ENCODE measurements around the gene ZNF277. TPM values are rescaled to one million over a fixed set of nuclear protein-coding genes. Genes with fewer than 3 reads are reported as not detected.

The ZNF277 gene
- total RNA-seq, 2 experiments from 2014 or later, result 15.8 to 16.4 TPM

DNA sequence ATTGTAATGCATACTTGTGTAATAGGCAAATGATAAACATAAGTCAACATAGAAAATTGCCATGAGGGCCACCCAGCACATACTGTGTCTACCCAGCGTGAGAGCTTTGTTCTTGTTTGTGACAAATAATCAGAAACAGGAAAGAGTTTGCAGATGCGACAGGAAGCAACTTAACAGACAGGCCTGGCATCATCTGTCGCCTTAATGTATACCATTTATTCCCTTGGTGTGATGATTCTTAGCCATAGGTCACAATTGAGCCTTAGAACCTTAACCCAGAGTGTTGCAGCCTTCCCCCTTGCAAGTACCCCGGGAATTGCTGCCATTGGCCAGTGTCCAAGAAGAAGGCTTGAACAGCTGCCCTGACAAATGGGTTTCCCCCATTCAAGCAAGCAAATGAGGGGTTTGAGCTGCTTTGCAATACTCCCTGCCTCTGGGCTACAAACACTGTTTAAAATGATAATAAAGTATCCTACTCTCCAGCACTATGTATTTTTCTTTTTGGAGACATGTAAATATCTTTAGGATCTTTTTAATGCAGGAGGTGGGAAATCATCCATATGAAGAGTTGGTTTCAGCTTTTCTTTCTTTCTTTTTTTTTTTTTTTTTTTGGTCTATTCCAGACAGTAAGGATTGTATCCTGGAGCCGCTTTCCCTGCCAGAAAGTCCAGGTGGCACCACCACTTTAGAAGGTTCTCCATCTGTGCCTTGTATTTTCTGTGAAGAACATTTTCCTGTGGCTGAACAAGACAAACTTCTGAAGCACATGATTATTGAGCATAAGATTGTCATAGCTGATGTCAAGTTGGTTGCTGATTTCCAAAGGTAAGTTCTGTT lies 80.0 kb downstream of the ZNF277 start:
- CTCF ChIA-PET, result no interaction called here
- Mint-ChIP-seq H3K4me1 (peaks cover 7% of the 10 kb centered on the region), H3K27ac (no peak overlapping the region), H3K9me3 (ENCODE audit: low read depth) (no peaks in the 10 kb centered on the region), H3K27me3 (no peaks in the 10 kb centered on the region), H3K4me3 (no peak overlapping the region), H3K36me3 (peaks cover 3% of the 10 kb centered on the region)
- ATAC-seq (no peak), DNase-seq (no peak)

DNA sequence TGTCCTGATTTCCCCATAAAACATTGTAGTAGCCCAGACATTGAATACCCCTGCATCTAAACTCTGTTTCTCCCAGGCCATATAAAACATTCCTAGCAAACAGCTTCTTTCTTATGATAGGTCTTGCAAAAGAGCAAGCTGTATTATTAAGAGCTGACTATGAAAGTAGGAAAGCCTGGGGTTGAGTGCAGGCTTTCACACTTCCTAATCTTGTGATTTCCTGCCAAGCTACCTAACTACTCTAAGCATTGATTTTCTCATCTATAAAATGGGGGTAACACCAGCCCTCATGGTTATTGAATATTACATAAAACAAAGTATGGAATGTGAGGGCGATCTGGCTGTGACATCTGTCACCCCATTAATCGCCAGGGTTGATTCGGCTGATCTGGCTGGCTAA lies 81.8 kb downstream of the ZNF277 start:
- Mint-ChIP-seq H3K4me1 (peaks cover 7% of the 10 kb centered on the region), H3K36me3 (peaks cover 3% of the 10 kb centered on the region), H3K9me3 (ENCODE audit: low read depth) (no peaks in the 10 kb centered on the region), H3K4me3 (no peak overlapping the region), H3K27me3 (no peaks in the 10 kb centered on the region), H3K27ac (no peak overlapping the region)
- CTCF ChIA-PET, result interaction anchor here (0.6 kb wide), 1 partner anchor 9 kb away, joined by 4 read pairs; no protein-coding TSS in a partner anchor
- DNase-seq, result no peak
- ATAC-seq, result no peak

DNA sequence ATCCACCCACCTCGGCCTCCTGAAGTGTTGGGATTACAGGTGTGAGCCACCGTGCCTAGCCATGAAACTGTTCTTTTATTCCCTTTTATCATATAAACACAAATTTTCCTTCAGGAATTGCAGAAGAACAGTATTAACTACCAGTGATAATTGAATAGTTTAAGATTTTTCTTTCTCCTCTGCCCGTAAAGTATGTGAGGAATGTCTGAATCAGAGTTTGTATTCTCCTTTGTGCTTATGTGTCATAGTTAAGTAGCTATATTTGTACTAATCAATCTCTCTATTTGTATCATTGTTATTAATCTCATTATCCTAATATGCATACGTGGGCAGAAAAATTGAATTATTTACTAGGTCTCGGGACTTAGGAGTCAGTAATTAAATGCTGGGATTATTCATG lies 83.6 kb downstream of the ZNF277 start:
- no peaks in the 10 kb centered on the region for H3K9me3 Mint-ChIP-seq (ENCODE audit: low read depth)
- H3K4me3 Mint-ChIP-seq, result no peak overlapping the region
- H3K27me3 Mint-ChIP-seq, result no peaks in the 10 kb centered on the region
- peaks cover 3% of the 10 kb centered on the region for H3K36me3 Mint-ChIP-seq
- CTCF ChIA-PET, result no interaction called here
- no peak overlapping the region for H3K27ac Mint-ChIP-seq
- peaks cover 7% of the 10 kb centered on the region for H3K4me1 Mint-ChIP-seq
- DNase-seq, result no peak
- no peak for ATAC-seq

DNA sequence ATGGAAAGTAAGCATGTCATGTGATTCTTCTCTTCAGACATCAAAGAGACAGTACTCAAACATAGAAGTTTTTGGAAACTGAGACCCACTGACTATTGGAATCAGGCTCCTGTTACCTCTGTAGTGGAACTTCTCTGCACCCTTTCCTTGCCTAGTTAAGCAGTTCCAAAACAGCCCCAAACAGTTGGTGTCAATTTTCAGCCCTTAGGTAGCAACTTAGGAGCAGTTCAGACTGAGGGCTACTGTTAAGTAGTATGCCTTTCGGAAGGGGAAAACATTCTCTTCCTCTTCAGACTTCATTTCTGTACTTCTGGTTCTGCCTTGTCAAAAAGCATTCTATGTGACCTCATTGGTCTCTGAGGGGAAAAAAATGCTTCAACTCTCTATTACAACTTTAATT lies 85.7 kb downstream of the ZNF277 start:
- CTCF ChIA-PET, result no interaction called here
- DNase-seq, result no peak
- Mint-ChIP-seq H3K4me3 (no peak overlapping the region), H3K4me1 (no peaks in the 10 kb centered on the region), H3K27me3 (no peaks in the 10 kb centered on the region), H3K9me3 (ENCODE audit: low read depth) (no peaks in the 10 kb centered on the region), H3K27ac (no peak overlapping the region), H3K36me3 (peaks cover 2% of the 10 kb centered on the region)
- no peak for ATAC-seq

DNA sequence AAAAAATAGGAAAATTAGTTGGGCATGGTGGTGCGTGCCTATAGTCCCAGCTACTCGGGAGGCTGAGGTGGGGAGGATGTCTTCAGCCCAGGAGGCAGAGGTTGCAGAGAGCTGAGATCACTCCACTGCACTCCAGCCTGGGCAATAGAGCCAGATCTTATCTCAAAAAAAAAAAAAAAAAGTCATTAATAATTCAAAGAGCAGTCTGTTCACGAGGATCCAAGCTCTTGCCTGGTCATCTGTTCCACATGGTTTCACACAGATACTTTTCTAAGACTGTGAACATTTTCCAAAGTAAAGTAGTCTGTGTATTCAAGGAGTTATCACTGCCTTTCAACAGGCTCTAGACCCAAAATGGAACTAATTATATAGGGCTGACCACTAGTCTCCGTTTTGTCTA lies 86.9 kb downstream of the ZNF277 start:
- CTCF ChIA-PET, result no interaction called here
- no peaks in the 10 kb centered on the region for H3K9me3 Mint-ChIP-seq (ENCODE audit: low read depth)
- no peak overlapping the region for H3K27ac Mint-ChIP-seq
- ATAC-seq (no peak), DNase-seq (no peak)
- no peaks in the 10 kb centered on the region for H3K4me1 Mint-ChIP-seq
- peaks cover 5% of the 10 kb centered on the region for H3K36me3 Mint-ChIP-seq
- no peak overlapping the region for H3K4me3 Mint-ChIP-seq
- no peaks in the 10 kb centered on the region for H3K27me3 Mint-ChIP-seq

DNA sequence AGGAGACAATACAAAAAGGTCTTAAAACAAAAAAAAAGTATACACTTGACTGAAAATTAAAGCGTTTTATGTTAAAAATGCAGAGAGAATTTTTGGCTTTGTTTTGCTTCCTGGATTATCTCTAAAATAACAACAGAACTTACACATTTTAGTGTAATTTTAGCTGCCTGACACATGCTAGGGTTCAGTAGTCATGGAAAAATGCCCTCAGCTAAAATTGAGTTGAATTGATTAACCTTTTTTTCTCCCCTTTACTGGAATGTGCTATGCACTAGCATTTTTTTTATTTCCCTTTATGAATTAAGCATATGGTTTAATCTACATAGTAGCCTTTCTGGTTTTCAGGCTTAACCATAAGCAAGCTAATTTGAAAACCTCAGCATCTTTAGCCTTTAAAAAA lies 89.9 kb downstream of the ZNF277 start:
- CTCF ChIA-PET, result no interaction called here
- DNase-seq (no peak), ATAC-seq (no peak)
- no peaks in the 10 kb centered on the region for H3K9me3 Mint-ChIP-seq (ENCODE audit: low read depth)
- peaks cover 8% of the 10 kb centered on the region for H3K36me3 Mint-ChIP-seq
- no peak overlapping the region for H3K4me3 Mint-ChIP-seq
- H3K27me3 Mint-ChIP-seq, result no peaks in the 10 kb centered on the region
- no peak overlapping the region for H3K27ac Mint-ChIP-seq
- no peaks in the 10 kb centered on the region for H3K4me1 Mint-ChIP-seq

DNA sequence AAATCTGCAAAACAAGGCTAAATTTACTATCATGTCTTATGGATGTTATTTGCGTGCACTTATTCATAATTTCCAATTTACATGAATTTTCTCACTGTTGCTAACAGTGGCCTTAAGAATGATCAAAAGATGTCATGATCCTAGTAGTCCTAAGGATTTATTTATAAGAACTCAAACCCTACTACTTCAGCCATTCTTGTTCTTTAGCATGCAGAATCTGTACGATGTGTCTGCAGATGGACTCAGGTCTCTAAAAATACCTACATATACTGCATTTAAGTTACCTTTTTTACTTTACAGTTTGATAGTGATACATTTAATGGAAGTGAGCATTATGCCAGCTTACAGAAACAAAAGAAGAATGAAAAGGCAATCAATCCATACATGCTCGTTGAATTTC lies 91.2 kb downstream of the ZNF277 start:
- no peak for ATAC-seq
- CTCF ChIA-PET, result interaction anchor here (0.6 kb wide), 1 partner anchor 9 kb away, joined by 4 read pairs; no protein-coding TSS in a partner anchor
- H3K4me3 Mint-ChIP-seq, result no peak overlapping the region
- DNase-seq, result no peak
- no peaks in the 10 kb centered on the region for H3K9me3 Mint-ChIP-seq (ENCODE audit: low read depth)
- H3K36me3 Mint-ChIP-seq, result peaks cover 8% of the 10 kb centered on the region
- H3K27ac Mint-ChIP-seq, result no peak overlapping the region
- H3K4me1 Mint-ChIP-seq, result peaks cover 5% of the 10 kb centered on the region
- H3K27me3 Mint-ChIP-seq, result no peaks in the 10 kb centered on the region

DNA sequence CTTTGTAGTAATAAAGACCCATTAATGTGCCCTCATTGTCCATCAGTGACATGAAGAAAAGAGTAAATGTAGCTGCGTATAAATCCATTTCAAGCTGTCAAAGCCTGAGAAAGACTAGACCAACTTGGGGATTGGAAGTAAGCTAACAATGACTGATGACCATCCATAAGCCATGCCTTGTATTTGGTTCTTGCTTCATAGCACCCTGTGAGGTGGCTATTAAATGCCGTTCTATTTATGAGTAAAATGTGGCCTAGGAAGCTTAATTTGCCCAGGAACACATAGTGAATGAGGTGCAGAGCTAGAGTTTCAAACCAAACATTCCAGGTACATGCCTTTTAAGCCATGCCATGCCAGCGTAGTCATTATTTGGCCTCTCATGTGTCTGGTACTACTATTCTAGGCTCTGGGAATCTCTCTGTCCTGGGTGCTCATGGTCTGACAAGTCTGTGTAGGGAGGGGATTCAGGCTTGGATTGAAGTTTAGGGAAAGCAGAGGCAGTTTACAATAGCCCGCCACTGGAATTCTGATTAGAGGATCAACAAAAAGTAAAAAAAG lies 92.1 kb downstream of the ZNF277 start:
- Mint-ChIP-seq H3K36me3 (peaks cover 8% of the 10 kb centered on the region), H3K4me1 (peaks cover 6% of the 10 kb centered on the region), H3K27ac (peak overlapping the region; percentile 27), H3K9me3 (ENCODE audit: low read depth) (no peaks in the 10 kb centered on the region), H3K27me3 (no peaks in the 10 kb centered on the region), H3K4me3 (no peak overlapping the region)
- DNase-seq (no peak), ATAC-seq (no peak)
- CTCF ChIA-PET, result no interaction called here

DNA sequence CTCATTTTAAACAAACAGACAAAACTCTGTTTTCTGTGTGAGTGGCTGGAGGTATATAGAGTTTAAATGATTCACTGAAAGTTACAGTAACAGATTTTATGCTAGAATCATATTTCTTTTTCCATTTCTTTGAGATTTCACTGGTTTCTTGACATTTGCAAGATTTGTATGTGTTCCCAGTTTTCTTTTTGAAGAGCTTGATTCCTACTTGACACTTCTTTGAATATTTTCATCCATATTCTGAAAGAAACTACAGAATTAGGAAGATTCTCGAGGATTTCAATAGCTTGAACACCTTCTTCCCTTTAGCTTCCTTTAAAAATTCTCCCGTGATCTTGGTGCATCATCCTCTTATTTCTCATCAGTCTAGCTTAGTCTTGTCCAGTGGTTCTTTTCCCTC lies 93.6 kb downstream of the ZNF277 start:
- Mint-ChIP-seq H3K4me1 (peaks cover 6% of the 10 kb centered on the region), H3K36me3 (peaks cover 8% of the 10 kb centered on the region), H3K27me3 (no peaks in the 10 kb centered on the region), H3K4me3 (no peak overlapping the region), H3K9me3 (ENCODE audit: low read depth) (no peaks in the 10 kb centered on the region), H3K27ac (no peak overlapping the region)
- DNase-seq (no peak), ATAC-seq (no peak)
- CTCF ChIA-PET, result no interaction called here

DNA sequence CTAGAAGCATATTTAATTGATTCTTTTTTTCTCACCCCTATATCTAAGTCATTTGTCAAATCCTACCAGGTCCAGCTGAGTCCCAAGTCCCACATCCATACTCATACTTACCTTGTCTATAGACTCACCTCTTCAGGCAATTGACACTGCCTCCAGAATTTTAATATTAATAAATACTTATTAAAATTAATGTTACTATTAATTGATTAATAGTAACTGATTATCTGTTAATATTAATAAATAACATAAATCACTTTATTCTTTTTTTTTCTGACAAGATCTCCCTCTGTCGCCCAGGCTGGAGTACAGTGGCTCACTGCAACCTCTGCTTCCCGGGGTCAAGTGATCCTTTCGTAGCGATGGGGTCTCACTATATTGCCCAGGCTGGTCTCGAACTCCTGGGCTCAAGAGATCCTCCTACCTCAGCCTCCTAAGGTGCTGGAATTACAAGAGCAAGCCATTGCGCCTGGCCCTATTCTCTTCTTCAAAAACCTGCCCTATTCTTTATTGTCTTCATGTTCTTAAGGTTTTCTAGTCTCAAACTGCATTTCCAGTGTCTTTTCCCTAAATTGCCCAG lies 94.4 kb downstream of the ZNF277 start:
- CTCF ChIA-PET, result no interaction called here
- ATAC-seq, result no peak
- DNase-seq, result no peak
- Mint-ChIP-seq H3K9me3 (ENCODE audit: low read depth) (no peaks in the 10 kb centered on the region), H3K36me3 (peaks cover 10% of the 10 kb centered on the region), H3K27me3 (no peaks in the 10 kb centered on the region), H3K4me1 (peaks cover 6% of the 10 kb centered on the region), H3K4me3 (no peak overlapping the region), H3K27ac (no peak overlapping the region)

DNA sequence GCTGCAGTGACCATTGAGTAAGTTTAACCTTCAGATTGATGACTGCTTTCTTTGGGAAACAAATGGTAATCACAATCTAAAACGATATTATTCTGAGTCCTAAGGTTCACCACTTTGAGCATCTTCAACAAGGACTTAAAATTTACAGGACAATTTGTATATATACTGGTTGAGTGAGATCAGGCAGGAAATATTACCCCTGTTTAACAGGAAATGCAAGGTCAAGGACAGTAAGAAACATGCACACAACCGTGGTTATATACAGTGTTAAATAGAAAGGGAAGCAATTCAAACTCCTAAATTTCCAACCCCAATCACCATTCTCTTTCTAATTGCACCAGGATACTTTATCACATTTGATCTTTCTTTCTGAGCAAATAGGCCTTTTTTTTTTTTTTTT lies 96.1 kb downstream of the ZNF277 start:
- Mint-ChIP-seq H3K9me3 (ENCODE audit: low read depth) (no peaks in the 10 kb centered on the region), H3K4me1 (peaks cover 6% of the 10 kb centered on the region), H3K4me3 (no peak overlapping the region), H3K36me3 (peaks cover 7% of the 10 kb centered on the region), H3K27ac (no peak overlapping the region), H3K27me3 (no peaks in the 10 kb centered on the region)
- no peak for DNase-seq
- CTCF ChIA-PET, result interaction anchor here (0.7 kb wide), 1 partner anchor 11 kb away, joined by 3 read pairs; no protein-coding TSS in a partner anchor
- ATAC-seq, result peak; percentile 36

DNA sequence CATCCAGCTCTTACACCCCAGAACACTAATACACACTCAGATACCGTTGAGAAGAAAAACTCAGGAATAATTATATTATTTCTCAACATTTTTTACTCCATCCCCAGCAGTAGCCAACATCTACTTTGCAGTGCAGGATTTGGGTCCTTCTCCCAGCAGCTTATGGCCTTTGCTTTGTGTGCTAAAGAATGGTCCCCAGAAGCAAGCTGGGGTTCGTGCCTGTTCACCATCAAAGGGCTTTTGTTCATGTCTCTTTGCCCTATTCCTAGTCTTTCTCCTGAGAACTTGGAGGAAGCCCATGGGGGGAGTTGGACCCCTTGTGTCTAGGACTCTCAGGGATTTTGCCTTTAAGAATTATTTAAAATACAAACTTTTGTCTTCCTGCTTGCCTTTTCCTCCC lies 100.4 kb downstream of the ZNF277 start:
- no peaks in the 10 kb centered on the region for H3K27me3 Mint-ChIP-seq
- no peak overlapping the region for H3K4me3 Mint-ChIP-seq
- DNase-seq, result no peak
- H3K9me3 Mint-ChIP-seq (ENCODE audit: low read depth), result peaks cover 8% of the 10 kb centered on the region
- ATAC-seq, result no peak
- peaks cover 5% of the 10 kb centered on the region for H3K4me1 Mint-ChIP-seq
- CTCF ChIA-PET, result no interaction called here
- H3K36me3 Mint-ChIP-seq, result peaks cover 25% of the 10 kb centered on the region
- no peak overlapping the region for H3K27ac Mint-ChIP-seq

DNA sequence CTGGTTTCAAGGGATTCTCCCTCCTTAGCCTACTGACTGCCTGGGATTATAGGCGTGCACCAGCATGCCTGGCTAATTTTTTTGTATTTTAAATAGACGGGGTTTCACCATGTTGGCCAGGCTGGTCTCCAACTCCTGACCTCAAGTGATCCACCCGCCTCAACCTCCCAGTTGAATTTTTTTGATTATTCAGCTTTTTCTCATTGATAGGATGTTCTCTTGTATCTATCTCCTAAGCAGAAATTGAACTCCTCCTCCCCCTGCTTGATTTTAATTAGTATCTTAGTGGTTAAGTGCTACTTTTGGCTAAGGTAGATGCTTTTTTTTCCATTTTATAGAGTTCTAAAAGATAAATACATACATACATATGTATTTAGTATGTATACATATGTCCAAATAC lies 101.0 kb downstream of the ZNF277 start:
- H3K27ac Mint-ChIP-seq, result no peak overlapping the region
- CTCF ChIA-PET, result no interaction called here
- H3K4me1 Mint-ChIP-seq, result peaks cover 3% of the 10 kb centered on the region
- DNase-seq (no peak), ATAC-seq (no peak)
- peaks cover 25% of the 10 kb centered on the region for H3K36me3 Mint-ChIP-seq
- H3K27me3 Mint-ChIP-seq, result no peaks in the 10 kb centered on the region
- H3K4me3 Mint-ChIP-seq, result no peak overlapping the region
- peaks cover 8% of the 10 kb centered on the region for H3K9me3 Mint-ChIP-seq (ENCODE audit: low read depth)

DNA sequence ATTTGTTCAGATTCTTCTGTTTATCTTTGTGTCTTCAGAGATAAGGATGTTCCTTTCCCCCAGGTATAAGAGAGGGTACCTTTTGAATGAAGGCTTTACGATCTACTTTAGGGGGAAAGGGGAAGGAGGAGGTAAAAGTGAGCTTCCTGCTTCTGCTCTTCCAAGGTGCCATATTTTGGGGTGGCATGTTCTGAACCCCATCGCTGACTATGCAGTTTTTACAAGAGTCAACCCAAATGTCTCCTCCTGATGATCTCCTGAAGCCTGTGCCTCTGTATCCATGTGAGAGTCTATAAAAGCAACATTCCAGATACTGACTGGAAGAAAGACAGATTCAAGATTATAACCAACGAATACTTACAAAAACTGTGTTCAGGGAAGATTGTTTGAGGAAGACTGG lies 102.5 kb downstream of the ZNF277 start:
- ATAC-seq, result no peak

More for the DNA sequence above, 102.5 kb downstream of the ZNF277 start:
- peaks cover 8% of the 10 kb centered on the region for H3K9me3 Mint-ChIP-seq (ENCODE audit: low read depth)
- CTCF ChIA-PET, result no interaction called here
- no peak for DNase-seq
- H3K4me1 Mint-ChIP-seq, result no peaks in the 10 kb centered on the region
- no peaks in the 10 kb centered on the region for H3K27me3 Mint-ChIP-seq
- H3K27ac Mint-ChIP-seq, result no peak overlapping the region
- H3K4me3 Mint-ChIP-seq, result no peak overlapping the region
- peaks cover 25% of the 10 kb centered on the region for H3K36me3 Mint-ChIP-seq
